HCT116 (cell line): Measurements from ENCODE around the gene VARS1.

Source experiments
- CTCF ChIP-seq, 3 experiments: fragments of 200-600 bp in 1 of 3; sonication (generic) in 1 of 3; IDR thresholded peaks in 2 of 3; conservative IDR thresholded peaks in 1 of 3; 2 replicates each; pipeline ENCODE4 v1.5.1; 2012 to 2017; ENCODE audit warnings: low read depth in 2 of 3, low read length in 2 of 3, antibody characterized with exemption in 1 of 3, borderline replicate concordance in 1 of 3, control low read depth in 1 of 3, mild to moderate bottlenecking in 1 of 3, mixed read lengths in 1 of 3, mixed run types in 1 of 3, moderate library complexity in 1 of 3; ENCODE audit not compliant: insufficient read depth in 1 of 3
- EGR1 ChIP-seq: IDR thresholded peaks from 2 replicates; pipeline ENCODE4 v1.6.1; 2012; ENCODE audit warnings: low read depth
- EZH2 ChIP-seq: fragments of 200-600 bp; sonication (generic); IDR thresholded peaks from 2 replicates; pipeline ENCODE4 v1.6.1; 2017; ENCODE audit warnings: antibody characterized with exemption, mixed run types
- EZH2phosphoT487 ChIP-seq: fragments of 200-600 bp; IDR thresholded peaks from 2 replicates; pipeline ENCODE4 v1.6.1; 2018; ENCODE audit warnings: antibody characterized with exemption, borderline replicate concordance
- MAX ChIP-seq: IDR thresholded peaks from 2 replicates; pipeline ENCODE4 v1.6.1; 2012
- POLR2A ChIP-seq: IDR thresholded peaks from 2 replicates; pipeline ENCODE4 v1.7.0; 2011; ENCODE audit warnings: borderline replicate concordance; ENCODE audit not compliant: insufficient read depth, insufficient read length; ENCODE audit errors: extremely low read depth
- POLR2AphosphoS5 ChIP-seq: IDR thresholded peaks from 2 replicates; pipeline ENCODE4 v1.6.1; 2011; ENCODE audit warnings: mild to moderate bottlenecking, low read depth, low read length, moderate library complexity
- RAD21 ChIP-seq: IDR thresholded peaks from 2 replicates; pipeline ENCODE4 v1.6.1; 2012; ENCODE audit warnings: low read depth, mild to moderate bottlenecking
- REST ChIP-seq: IDR thresholded peaks from 2 replicates; pipeline ENCODE4 v1.6.1; 2012; ENCODE audit warnings: low read depth
- TCF7L2 ChIP-seq: IDR thresholded peaks from 2 replicates; pipeline ENCODE4 v1.7.0; 2011; ENCODE audit warnings: borderline replicate concordance, inconsistent platforms; ENCODE audit not compliant: insufficient read depth, insufficient read length; ENCODE audit errors: extremely low read depth
- YY1 ChIP-seq: IDR thresholded peaks from 2 replicates; pipeline ENCODE4 v1.6.1; 2011; ENCODE audit warnings: low read length, low read depth, moderate library complexity, mild to moderate bottlenecking; ENCODE audit not compliant: insufficient replicate concordance; ENCODE audit errors: extremely low read depth

- TF ChIP-seq CTCF (IDR thresholded peaks at IDR 0.05 in 2 of 3, conservative IDR thresholded peaks at IDR 0.05 in 1 of 3; ENCODE audit: borderline replicate concordance in 1 of 3, insufficient read depth in 1 of 3, low read depth in 2 of 3, low read length in 2 of 3) (no peak), YY1 (no peak), MAX (no peak), RAD21 (no peak), EGR1 (no peak), POLR2AphosphoS5 (no peak), POLR2A (no peak), EZH2 (no peak), EZH2phosphoT487 (no peak), TCF7L2 (no peak), REST (no peak)
Observed at GRCh38 chr6:31836474-31837368, 41.2 kb upstream of the VARS1 start.
